Activated naive CD8-positive, alpha-beta T cell treated with anti-CD3 and anti-CD28 coated beads for 36 hours (primary cell): ENCODE measurements around the gene SERPINB1. TPM values are rescaled to one million over a fixed set of nuclear protein-coding genes. Genes with fewer than 3 reads are reported as not detected.
"Not testable (repeated sequence)": the region's sequence is repeated elsewhere in the genome, so short reads cannot be mapped to it uniquely, and the experiment has no call there.

Source experiments
- DNase-seq: peaks from one replicate; pipeline ENCODE4 v3.0.0; 2021
- H3K27ac Mint-ChIP-seq: one replicate; pipeline ENCODE4 v1.8.0; 2022; ENCODE audit warnings: mild to moderate bottlenecking, moderate library complexity, mixed read lengths
- H3K27me3 Mint-ChIP-seq: one replicate; pipeline ENCODE4 v1.8.0; 2022; ENCODE audit warnings: mild to moderate bottlenecking, mixed read lengths
- H3K36me3 Mint-ChIP-seq: one replicate; pipeline ENCODE4 v1.8.0; 2021; ENCODE audit warnings: mild to moderate bottlenecking, mixed read lengths
- H3K4me1 Mint-ChIP-seq: one replicate; pipeline ENCODE4 v1.8.0; 2021; ENCODE audit warnings: mixed read lengths
- H3K4me3 Mint-ChIP-seq: one replicate; pipeline ENCODE4 v1.8.0; 2022; ENCODE audit warnings: mild to moderate bottlenecking, moderate library complexity, mixed read lengths
- H3K9me3 Mint-ChIP-seq: one replicate; pipeline ENCODE4 v1.8.0; 2022; ENCODE audit warnings: mixed read lengths
- total RNA-seq, 2 experiments: library from RNA; stranded (reverse); gene quantifications; one replicate each; pipeline ENCODE4 v1.2.3, GENCODE V29; 2021

SERPINB1 gene
- total RNA-seq, 2 experiments from 2014 or later, result 38.1 to 44.7 TPM

DNA sequence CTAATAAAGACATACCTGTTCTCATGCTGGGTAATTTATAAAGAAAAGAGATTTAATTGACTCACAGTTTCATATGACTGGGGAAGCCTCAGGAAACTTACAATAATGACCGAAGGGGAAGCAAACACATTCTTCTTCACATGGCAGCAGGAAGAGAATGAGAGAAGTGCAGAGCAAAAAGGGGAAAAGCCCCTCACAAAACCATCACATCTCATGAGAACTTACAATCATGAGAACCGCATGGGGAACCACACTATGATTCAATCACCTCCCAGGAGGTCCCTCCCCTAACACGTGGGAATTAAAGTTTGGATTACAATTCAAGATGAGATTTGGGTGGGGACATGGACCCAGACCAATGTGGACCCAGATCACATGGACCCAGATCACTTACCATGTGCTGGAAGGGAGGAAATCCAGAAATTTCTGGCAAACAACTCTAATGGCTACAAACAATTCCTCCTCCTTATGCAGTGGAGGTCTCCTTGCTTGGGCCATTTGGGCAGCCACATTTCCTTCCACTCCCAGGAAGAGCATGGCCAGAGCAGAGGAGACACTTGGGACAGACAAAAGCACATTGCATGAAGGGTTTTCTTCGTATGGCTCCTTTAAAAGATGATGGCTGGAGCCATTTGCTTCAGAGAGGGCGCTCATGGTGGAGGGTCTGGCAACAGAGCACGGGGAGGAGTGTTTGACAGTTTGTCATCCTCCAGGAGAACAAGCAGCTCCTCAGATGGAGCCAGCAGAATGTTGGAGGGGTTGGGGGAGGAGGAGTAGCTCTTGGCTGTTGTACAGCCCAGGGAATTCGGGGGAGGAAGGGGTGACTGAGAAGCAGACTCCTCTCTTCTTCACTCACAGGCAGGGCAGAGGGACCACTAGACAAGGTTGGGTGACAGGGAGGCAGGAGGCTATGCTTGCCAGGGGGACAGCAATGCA is 31.0 kb upstream of the SERPINB1 start:
- peaks cover 43% of the 10 kb centered on the region for H3K4me1 Mint-ChIP-seq
- no peak overlapping the region for H3K27ac Mint-ChIP-seq

DNA sequence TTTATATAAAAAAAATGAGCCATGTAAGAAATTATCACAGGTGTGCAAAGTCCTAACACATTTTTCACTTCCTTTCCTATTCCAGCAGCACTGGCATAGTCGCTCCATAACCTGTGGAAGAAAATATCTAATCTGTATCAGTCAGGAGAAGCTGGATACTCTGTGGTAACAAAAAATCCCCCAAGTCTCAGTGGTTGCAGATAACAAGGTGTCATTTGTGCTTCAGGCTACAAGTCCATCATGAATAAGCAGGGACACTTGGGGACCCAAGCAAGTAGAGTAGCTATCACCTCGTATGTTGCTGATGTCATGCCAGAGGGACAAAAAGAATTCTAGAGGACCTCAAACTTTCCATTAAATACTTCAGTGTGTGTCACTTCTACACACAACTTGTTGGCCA is 30.3 kb upstream of the SERPINB1 start:
- no peak overlapping the region for H3K4me3 Mint-ChIP-seq
- no peak for DNase-seq
- H3K27ac Mint-ChIP-seq, result no peak overlapping the region
- peaks cover 9% of the 10 kb centered on the region for H3K36me3 Mint-ChIP-seq
- no peaks in the 10 kb centered on the region for H3K27me3 Mint-ChIP-seq
- peaks cover 36% of the 10 kb centered on the region for H3K4me1 Mint-ChIP-seq
- H3K9me3 Mint-ChIP-seq, result peaks cover 6% of the 10 kb centered on the region

More for the DNA sequence above, 31.0 kb upstream of the SERPINB1 start:
- Mint-ChIP-seq H3K9me3 (peaks cover 6% of the 10 kb centered on the region), H3K27me3 (no peaks in the 10 kb centered on the region), H3K4me3 (no peak overlapping the region), H3K36me3 (peaks cover 10% of the 10 kb centered on the region)
- no peak for DNase-seq

DNA sequence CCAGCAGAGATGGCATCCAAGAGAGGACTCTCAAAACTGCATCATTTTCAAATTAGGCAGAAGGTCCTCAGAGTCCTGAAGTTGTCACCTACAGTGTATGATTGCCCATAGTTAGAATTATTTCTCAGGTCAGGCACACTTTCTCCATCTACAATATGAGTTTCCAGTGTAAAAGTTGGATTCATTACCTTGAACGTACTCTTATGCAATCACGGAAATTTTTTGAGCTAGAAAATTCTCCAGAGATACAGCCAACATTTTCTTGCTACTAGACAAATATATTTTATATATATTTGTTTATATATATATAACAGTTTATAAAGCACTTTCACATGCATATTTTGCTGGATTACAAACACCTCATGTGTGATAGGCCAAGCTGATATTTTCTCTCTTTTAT is 29.4 kb upstream of the SERPINB1 start:
- Mint-ChIP-seq H3K36me3 (peaks cover 7% of the 10 kb centered on the region), H3K27me3 (no peaks in the 10 kb centered on the region), H3K4me1 (peaks cover 36% of the 10 kb centered on the region), H3K9me3 (peaks cover 6% of the 10 kb centered on the region), H3K27ac (no peak overlapping the region), H3K4me3 (no peak overlapping the region)
- DNase-seq, result no peak

DNA sequence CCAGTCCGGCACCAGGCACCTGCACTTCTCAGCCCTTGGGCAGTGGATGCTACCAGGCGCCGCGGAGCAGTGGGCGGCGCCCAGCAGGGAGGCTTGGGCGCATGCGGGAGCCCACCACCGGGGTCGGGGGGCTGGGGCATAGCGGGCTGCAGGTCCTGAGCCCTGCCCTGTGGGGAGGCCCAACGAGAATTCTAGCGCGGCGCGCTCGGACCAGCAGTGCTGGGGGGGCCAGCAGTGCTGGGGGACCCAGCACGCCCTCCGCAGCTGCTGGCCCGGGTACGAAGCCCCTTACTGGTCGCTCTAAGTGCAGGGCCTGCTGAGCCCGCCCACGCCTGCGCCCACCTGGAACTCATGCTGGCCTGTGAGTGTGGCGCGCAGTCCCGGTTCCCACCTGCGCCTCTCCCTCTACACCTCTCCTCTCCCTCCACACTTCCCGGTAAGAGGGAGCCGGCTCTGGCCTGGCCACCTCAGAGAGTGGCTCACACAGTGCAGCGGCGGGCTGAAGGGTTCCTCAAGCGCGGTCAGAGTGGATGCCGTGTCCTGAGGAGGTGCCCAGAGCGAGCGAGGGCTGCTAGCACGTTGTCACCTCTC is 28.5 kb upstream of the SERPINB1 start:
- Mint-ChIP-seq H3K4me3 (no peak overlapping the region), H3K27me3 (no peaks in the 10 kb centered on the region), H3K36me3 (peaks cover 7% of the 10 kb centered on the region), H3K9me3 (peaks cover 6% of the 10 kb centered on the region), H3K4me1 (peaks cover 43% of the 10 kb centered on the region), H3K27ac (no peak overlapping the region)
- no peak for DNase-seq

DNA sequence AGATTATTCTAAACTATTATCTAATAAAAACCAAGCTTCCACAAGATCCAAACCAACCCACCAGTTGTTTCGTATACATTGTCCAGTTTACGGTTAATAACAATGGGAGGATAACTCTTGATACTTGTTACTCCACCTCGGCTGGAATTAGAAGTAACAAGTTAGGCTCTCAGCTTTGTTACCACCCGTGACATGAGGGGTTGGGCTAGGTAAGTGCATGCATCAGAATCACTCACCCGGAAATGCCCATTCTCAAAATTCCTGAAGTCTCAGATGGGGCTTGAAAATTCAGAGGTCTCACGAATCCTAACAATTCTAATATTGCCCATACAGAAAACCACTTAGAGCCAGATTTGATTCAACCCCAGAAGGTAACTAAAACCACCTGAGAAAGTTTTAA is 27.0 kb upstream of the SERPINB1 start:
- DNase-seq, result no peak
- Mint-ChIP-seq H3K4me3 (peak overlapping the region; percentile 1), H3K27me3 (no peaks in the 10 kb centered on the region), H3K4me1 (peaks cover 43% of the 10 kb centered on the region), H3K9me3 (peaks cover 6% of the 10 kb centered on the region), H3K27ac (no peak overlapping the region), H3K36me3 (peaks cover 7% of the 10 kb centered on the region)

DNA sequence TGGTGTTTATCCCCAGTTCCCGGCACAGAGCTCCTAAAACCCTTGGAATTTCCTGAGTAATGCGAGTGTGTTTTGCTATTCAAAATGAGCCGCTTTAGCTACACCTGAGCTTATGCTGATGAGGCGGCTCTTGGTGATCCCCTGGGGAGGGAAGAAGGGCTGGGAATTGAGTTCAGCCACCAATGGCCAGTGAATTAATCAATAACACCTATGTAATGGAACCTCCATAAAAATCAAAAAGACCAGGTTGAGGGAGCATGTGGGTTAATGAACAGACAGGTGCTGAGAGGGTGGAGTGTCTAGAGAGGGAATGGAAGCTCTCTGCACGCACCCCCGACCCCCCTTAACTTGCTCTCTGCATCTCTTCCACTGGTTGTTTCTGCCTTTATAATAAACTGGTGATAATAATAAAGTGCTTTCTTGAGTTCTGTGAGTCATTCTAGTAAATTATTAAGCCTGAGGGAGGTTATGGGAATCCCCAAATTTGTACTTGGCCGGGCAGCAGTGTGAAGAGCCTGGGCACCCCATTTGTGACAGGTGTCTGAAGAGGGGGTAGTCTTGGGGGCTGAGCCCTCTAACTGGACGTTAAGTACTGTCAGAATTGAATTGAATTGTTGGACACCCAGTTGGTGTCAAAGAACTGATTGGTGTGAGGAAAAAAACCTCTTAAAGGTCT is 24.6 kb upstream of the SERPINB1 start:
- Mint-ChIP-seq H3K27ac (peak overlapping the region; percentile 7), H3K36me3 (peaks cover 11% of the 10 kb centered on the region), H3K4me1 (peaks cover 57% of the 10 kb centered on the region), H3K27me3 (no peaks in the 10 kb centered on the region), H3K9me3 (peaks cover 1% of the 10 kb centered on the region), H3K4me3 (no peak overlapping the region)
- no peak for DNase-seq

DNA sequence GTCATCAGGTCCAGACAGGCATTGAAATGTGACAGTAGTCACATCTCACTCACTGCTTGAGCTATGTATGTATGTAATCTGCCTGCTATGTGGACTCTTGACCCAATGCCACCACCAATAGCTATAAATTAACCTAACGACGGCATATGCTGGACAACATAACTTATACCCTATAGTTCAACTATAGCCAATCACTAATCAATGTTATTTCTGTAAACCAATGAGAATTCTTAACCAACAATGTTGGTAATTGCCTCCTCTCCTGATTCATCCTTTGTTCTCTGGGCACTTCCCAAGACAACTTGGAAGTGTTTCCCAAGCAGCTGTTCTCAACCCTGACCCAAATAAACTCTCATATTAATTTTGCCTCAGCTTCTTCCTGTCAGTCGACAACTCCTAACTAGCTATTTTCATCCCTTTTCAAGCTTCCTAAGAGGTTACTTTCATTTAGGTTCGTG is 24.1 kb upstream of the SERPINB1 start:
- H3K36me3 Mint-ChIP-seq, result peaks cover 17% of the 10 kb centered on the region
- H3K27ac Mint-ChIP-seq, result no peak overlapping the region
- no peak for DNase-seq
- H3K27me3 Mint-ChIP-seq, result no peaks in the 10 kb centered on the region
- peaks cover 5% of the 10 kb centered on the region for H3K9me3 Mint-ChIP-seq
- no peak overlapping the region for H3K4me3 Mint-ChIP-seq
- H3K4me1 Mint-ChIP-seq, result peaks cover 63% of the 10 kb centered on the region

DNA sequence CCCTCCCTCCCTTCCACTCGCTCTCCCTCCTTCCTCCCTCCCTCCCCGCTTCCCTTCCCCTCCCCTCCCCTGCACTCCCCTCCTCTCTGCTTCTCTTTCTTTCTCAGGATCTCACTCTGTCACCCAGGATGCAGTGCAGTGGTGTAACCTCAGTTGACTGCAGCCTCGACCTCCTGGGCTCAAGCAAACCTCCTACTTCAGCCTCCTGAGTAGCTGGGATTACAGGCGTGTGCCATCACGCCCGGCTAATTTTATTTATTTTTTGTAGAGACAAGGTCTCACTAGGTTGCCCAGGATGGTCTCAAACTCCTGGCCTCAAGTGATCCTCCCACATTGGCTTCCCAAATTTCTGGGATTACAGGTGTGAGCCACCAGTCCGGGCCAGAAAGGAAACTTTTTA is 23.6 kb upstream of the SERPINB1 start:
- no peak for DNase-seq
- Mint-ChIP-seq H3K27ac (no peak overlapping the region), H3K36me3 (peaks cover 18% of the 10 kb centered on the region), H3K4me1 (peaks cover 64% of the 10 kb centered on the region), H3K9me3 (peaks cover 6% of the 10 kb centered on the region), H3K4me3 (no peak overlapping the region), H3K27me3 (no peaks in the 10 kb centered on the region)

DNA sequence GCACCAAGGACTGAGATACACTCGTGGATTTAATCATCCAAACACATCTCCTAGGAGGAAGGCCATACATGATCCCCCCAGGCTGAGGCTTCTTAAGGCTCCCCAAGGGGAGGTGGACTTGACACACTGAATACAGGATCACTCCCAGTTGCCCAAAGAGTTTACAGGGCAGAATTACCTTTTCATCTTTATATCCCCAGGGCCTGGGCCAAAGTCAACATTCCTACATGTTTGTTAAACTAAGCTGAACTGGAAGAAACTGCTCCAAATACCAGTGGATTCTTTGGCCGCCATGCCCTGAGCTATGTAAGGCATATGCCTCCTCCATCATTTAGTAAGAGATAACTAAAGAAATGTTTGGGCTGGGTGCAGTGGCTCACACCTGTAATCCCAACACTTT is 22.2 kb upstream of the SERPINB1 start:
- H3K9me3 Mint-ChIP-seq, result peaks cover 6% of the 10 kb centered on the region
- H3K27me3 Mint-ChIP-seq, result no peaks in the 10 kb centered on the region
- peaks cover 66% of the 10 kb centered on the region for H3K4me1 Mint-ChIP-seq
- no peak for DNase-seq
- no peak overlapping the region for H3K27ac Mint-ChIP-seq
- H3K4me3 Mint-ChIP-seq, result no peak overlapping the region
- H3K36me3 Mint-ChIP-seq, result peaks cover 21% of the 10 kb centered on the region

DNA sequence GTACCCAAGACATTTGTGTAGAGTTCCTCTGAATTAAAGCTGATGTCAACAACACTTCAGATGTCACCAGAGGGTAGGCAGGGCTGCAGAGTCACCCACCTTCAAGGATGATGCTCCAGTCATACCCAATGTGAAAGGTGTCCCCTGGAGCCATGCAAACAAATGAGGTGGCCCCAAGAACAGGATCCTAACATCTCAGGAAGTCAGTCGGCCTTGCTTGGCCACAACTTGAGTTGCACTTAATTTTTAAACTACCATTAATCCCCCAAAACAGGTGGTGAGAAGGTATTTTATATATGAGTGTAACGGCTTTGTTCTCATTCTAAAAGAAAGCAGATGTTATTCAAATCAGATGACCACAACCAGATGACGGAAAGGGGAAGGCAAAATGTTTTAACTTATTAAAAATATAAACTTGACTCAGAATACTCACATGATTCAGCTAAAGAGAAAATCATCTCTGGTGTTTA is 21.1 kb upstream of the SERPINB1 start:
- H3K27me3 Mint-ChIP-seq, result no peaks in the 10 kb centered on the region
- H3K27ac Mint-ChIP-seq, result peak overlapping the region; percentile 91
- DNase-seq, result peak; percentile 43
- no peak overlapping the region for H3K4me3 Mint-ChIP-seq
- H3K4me1 Mint-ChIP-seq, result peaks cover 70% of the 10 kb centered on the region
- peaks cover 6% of the 10 kb centered on the region for H3K9me3 Mint-ChIP-seq
- H3K36me3 Mint-ChIP-seq, result peaks cover 21% of the 10 kb centered on the region

DNA sequence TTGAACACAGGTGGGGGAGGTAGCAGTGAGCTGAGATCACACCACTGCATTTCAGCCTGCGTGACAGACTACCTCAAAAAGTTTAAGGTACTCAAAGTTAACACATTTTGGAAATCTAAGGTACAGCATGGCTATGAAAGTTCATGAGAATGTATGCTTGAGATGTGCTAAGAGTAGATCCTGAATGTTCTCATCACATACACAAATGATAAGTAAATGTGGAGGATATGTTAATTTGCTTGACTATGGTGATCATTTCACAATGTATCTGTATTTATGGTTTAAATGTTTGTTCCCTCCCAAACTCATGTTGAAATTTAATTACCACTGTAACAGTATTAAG is 20.1 kb upstream of the SERPINB1 start:
- H3K4me3 Mint-ChIP-seq, result peak overlapping the region; percentile 63
- H3K27me3 Mint-ChIP-seq, result no peaks in the 10 kb centered on the region
- no peak for DNase-seq
- peak overlapping the region; percentile 91 for H3K27ac Mint-ChIP-seq
- H3K4me1 Mint-ChIP-seq, result peaks cover 78% of the 10 kb centered on the region
- peaks cover 6% of the 10 kb centered on the region for H3K9me3 Mint-ChIP-seq
- H3K36me3 Mint-ChIP-seq, result peaks cover 21% of the 10 kb centered on the region

DNA sequence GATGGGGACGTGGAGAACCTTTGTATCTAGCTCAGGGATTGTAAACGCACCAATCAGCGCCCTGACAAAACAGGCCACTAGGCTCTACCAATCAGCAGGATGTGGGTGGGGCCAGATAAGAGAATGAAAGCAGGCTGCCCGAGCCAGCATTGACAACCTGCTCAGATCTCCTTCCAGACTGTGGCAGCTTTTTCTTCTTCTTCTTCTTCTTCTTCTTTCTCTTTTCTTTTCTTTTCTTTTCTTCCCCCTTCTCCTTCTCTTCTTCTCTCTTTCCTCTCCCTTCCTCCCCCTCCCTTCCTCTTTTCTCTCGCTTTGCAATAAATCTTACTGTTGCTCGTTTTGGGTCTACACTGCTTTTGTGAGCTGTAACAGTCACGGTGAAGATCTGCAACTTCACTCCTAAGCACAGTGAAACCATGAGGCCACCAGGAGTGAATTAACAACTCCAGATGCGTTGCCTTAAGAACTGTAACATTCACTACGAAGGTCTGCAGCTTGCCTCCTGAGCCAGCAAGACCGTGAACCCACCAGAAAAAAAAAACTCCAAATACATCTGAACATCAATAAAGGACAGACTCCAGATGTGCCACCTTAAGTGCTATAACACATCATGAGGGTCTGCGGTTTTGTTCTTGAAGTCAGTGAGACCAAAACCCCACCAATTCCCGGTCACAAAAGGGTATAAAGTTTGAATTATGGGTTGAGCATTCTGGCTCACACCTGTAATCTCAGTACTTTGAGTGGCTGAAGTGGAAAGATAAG is 19.6 kb upstream of the SERPINB1 start:
- no peaks in the 10 kb centered on the region for H3K27me3 Mint-ChIP-seq
- H3K27ac Mint-ChIP-seq, result peak overlapping the region; percentile 91
- H3K4me3 Mint-ChIP-seq, result peak overlapping the region; percentile 63
- peaks cover 21% of the 10 kb centered on the region for H3K36me3 Mint-ChIP-seq
- DNase-seq, result peak; percentile 40
- H3K4me1 Mint-ChIP-seq, result peaks cover 77% of the 10 kb centered on the region
- H3K9me3 Mint-ChIP-seq, result peaks cover 6% of the 10 kb centered on the region

DNA sequence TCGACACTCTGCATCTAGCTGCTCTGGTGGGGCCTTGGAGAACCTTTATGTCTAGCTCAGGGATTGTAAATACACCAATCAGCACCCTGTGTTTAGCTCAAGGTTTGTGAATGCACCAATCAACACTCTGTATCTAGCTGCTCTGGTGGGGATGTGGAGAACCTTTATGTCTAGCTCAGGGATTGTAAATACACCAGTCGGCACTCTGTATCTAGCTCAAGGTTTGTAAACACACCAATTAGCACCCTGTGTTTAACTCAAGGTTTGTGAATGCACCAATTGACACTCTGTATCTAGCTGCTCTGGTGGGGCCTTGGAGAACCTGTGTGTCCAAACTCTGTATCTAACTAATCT is 19.0 kb upstream of the SERPINB1 start:
- H3K27me3 Mint-ChIP-seq, H3K9me3 Mint-ChIP-seq, DNase-seq: not testable (repeated sequence)
- Mint-ChIP-seq H3K36me3 (peaks cover 21% of the 10 kb centered on the region), H3K4me1 (peaks cover 76% of the 10 kb centered on the region), H3K27ac (peak overlapping the region; percentile 91), H3K4me3 (peak overlapping the region; percentile 63)

DNA sequence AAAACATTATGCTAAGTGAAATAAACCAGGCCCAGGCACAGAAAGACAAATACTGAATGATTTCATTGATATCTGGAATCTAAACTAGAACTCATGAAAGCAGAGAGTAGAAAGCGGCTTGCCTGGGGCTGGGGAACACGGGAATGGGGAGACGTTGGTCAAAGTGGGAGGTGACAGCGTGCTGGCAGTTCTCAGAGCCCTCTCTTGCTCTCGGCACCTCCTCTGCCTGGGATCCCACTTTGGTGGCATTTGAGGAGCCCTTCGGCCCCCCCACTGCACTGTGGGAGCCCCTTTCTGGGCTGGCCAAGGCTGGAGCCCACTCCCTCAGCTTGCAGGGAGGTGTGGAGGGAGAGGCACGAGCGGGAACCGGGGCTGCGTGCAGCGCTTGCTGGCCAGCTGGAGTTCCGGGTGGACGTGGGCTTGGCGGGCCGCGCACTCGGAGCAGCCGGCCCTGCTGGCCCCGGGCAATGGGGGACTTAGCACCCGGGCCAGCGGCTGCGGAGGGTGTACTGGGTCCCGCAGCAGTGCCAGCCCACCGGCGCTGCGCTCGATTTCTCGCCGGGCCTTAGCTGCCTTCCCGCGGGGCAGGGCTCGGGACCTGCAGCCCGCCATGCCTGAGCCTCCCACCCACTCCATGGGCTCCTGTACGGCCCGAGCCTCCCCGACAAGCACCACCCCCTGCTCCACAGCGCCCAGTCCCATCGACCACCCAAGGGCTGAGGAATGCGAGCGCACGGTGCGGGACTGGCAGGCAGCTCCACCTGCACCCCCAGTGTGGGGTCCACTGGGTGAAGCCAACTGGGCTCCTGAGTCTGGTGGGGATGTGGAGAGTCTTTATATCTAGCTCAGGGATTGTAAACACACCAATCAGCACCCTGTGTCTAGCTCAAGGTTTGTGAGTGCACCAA is 18.4 kb upstream of the SERPINB1 start:
- not testable (repeated sequence) for H3K4me3 Mint-ChIP-seq, H3K9me3 Mint-ChIP-seq
- H3K27ac Mint-ChIP-seq, result peak overlapping the region; percentile 99

More for the DNA sequence above, 18.4 kb upstream of the SERPINB1 start:
- peaks cover 79% of the 10 kb centered on the region for H3K4me1 Mint-ChIP-seq
- DNase-seq, H3K27me3 Mint-ChIP-seq: not testable (repeated sequence)
- peaks cover 21% of the 10 kb centered on the region for H3K36me3 Mint-ChIP-seq
